Upper lobe of right lung (tissue), 1 donor: ENCODE data around the gene PRDM15. TPM values are rescaled to one million over a fixed set of nuclear protein-coding genes. Genes with fewer than 3 reads are reported as not detected.

Source experiments
- ATAC-seq: fragments of 200-7000 bp; cut with Tn5 transposase; one replicate; pipeline ENCODE4 v1.9.1; 2020; ENCODE audit warnings: mild to moderate bottlenecking, moderate library complexity
- DNase-seq: peaks from one replicate; pipeline ENCODE4 v3.0.0-alpha.2; 2020
- H3K27ac ChIP-seq: fragments of 200-600 bp; one replicate; pipeline ENCODE4 v1.8.0; 2022
- H3K27me3 ChIP-seq: fragments of 200-600 bp; one replicate; pipeline ENCODE4 v1.8.0; 2022; ENCODE audit warnings: mild to moderate bottlenecking
- H3K36me3 ChIP-seq: fragments of 200-600 bp; one replicate; pipeline ENCODE4 v1.8.0; 2022
- H3K4me1 ChIP-seq: fragments of 200-600 bp; one replicate; pipeline ENCODE4 v1.8.0; 2022
- H3K4me3 ChIP-seq: fragments of 200-600 bp; one replicate; pipeline ENCODE4 v1.8.0; 2022; ENCODE audit warnings: mild to moderate bottlenecking
- H3K9me3 ChIP-seq: fragments of 200-600 bp; one replicate; pipeline ENCODE4 v1.8.0; 2022
- CTCF ChIP-seq: fragments of 200-600 bp; IDR thresholded peaks from one replicate; pipeline ENCODE4 v1.8.0; 2022; ENCODE audit warnings: antibody characterized with exemption
- intact Hi-C: fragments of 100-400 bp; cut with DNase I; formaldehyde crosslinking; loops from one replicate; pipeline ENCODE4 v1.11.0; 2022
- total RNA-seq: library from RNA; stranded (reverse); fragmentation: NEBNext Ultra II Directional; extraction: Animal tissue kit (Norgen Biotek cat#: 25700); gene quantifications from one replicate; pipeline ENCODE4 v1.2.1, GENCODE V29; 2021
- donor health status: DM: no; HTN: yes; CAD: no; lungs with severe emphysema.

Gene PRDM15
- total RNA-seq, 1 donor from 2014 or later, result 7.4 TPM

GRCh38 chr21:41874611-41875010, 4.5 kb downstream of the PRDM15 start:
- H3K27ac ChIP-seq, result no peak overlapping the region
- TF ChIP-seq CTCF, result no peak
- no peak overlapping the region for H3K4me3 ChIP-seq
- no peaks in the 10 kb centered on the region for H3K36me3 ChIP-seq
- ATAC-seq, result no peak
- H3K9me3 ChIP-seq, result no peaks in the 10 kb centered on the region
- intact Hi-C loops, result no loop called here
- H3K4me1 ChIP-seq, result peaks cover 7% of the 10 kb centered on the region
- no peaks in the 10 kb centered on the region for H3K27me3 ChIP-seq
- DNase-seq, result no peak

- Histone ChIP-seq H3K4me3 (no peak overlapping the region), H3K27ac (no peak overlapping the region), H3K4me1 (peaks cover 7% of the 10 kb centered on the region), H3K27me3 (no peaks in the 10 kb centered on the region), H3K9me3 (no peaks in the 10 kb centered on the region), H3K36me3 (no peaks in the 10 kb centered on the region)
- ATAC-seq (no peak), DNase-seq (no peak)
- intact Hi-C loops, result no loop called here
- TF ChIP-seq CTCF, result no peak
Observed at GRCh38 chr21:41873426-41873825, 5.7 kb downstream of the PRDM15 start.

GRCh38 chr21:41873005-41873404, 6.1 kb downstream of the PRDM15 start:
- Histone ChIP-seq H3K27me3 (no peaks in the 10 kb centered on the region), H3K4me3 (no peak overlapping the region), H3K9me3 (no peaks in the 10 kb centered on the region), H3K27ac (no peak overlapping the region), H3K4me1 (peaks cover 6% of the 10 kb centered on the region), H3K36me3 (no peaks in the 10 kb centered on the region)
- TF ChIP-seq CTCF, result no peak
- intact Hi-C loops, result no loop called here
- DNase-seq, result no peak
- ATAC-seq, result no peak

- no peak overlapping the region for H3K27ac ChIP-seq
- H3K27me3 ChIP-seq, result no peaks in the 10 kb centered on the region
- no peak overlapping the region for H3K4me3 ChIP-seq
- no peaks in the 10 kb centered on the region for H3K4me1 ChIP-seq
- DNase-seq (no peak), ATAC-seq (no peak)
- TF ChIP-seq CTCF, result no peak
- intact Hi-C loops, result no loop called here
- no peaks in the 10 kb centered on the region for H3K36me3 ChIP-seq
- H3K9me3 ChIP-seq, result no peaks in the 10 kb centered on the region
Observed at GRCh38 chr21:41871293-41872030, 7.7 kb downstream of the PRDM15 start.

GRCh38 chr21:41869771-41870170, 9.4 kb downstream of the PRDM15 start:
- no peaks in the 10 kb centered on the region for H3K9me3 ChIP-seq
- no peak overlapping the region for H3K4me3 ChIP-seq
- no peaks in the 10 kb centered on the region for H3K36me3 ChIP-seq
- H3K27me3 ChIP-seq, result no peaks in the 10 kb centered on the region
- no peak for TF ChIP-seq CTCF
- intact Hi-C loops, result no loop called here
- no peak overlapping the region for H3K27ac ChIP-seq
- ATAC-seq (no peak), DNase-seq (no peak)
- no peaks in the 10 kb centered on the region for H3K4me1 ChIP-seq
